Measurements from ENCODE around the gene LSM14A.

DNA sequence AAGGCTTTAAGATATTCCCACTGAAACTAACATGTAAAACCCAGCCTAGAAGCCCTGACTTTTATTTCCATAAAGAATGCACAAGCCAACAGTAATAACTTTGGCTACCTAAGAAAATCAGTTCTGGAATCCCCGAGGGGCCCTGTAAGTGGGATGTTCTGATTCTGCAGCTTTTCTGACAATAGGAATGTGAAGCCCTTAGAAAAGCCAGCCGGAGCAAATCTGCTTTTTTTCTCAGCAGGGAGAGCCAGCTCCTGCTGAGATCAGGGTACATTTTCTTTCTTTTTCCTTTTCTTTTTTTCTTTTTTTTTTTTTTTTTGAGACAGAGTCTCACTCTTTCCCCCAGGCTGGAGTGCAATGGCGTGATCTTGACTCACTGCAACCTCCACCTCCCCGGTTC, 74.0 kb downstream of the LSM14A start:
- TF ChIP-seq MAF1 (CRISPR knock-in tag; IDR thresholded peaks at IDR 0.05; ENCODE audit: borderline replicate concordance) (no peak), HMGA1 (CRISPR knock-in tag; conservative IDR thresholded peaks at IDR 0.05) (no peak)
- TF ChIP-seq, protein P1, sequence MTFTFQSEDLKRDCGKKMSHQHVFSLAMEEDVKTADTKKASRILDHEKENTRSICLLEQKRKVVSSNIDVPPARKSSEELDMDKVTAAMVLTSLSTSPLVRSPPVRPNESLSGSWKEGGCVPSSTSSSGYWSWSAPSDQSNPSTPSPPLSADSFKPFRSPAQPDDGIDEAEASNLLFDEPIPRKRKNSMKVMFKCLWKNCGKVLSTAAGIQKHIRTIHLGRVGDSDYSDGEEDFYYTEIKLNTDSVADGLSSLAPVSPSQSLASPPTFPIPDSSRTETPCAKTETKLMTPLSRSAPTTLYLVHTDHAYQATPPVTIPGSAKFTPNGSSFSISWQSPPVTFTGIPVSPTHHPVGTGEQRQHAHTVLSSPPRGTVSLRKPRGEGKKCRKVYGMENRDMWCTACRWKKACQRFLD (CRISPR knock-in tag; IDR thresholded peaks at IDR 0.05; ENCODE audit: borderline replicate concordance): no peak
